Measurements from ENCODE around the gene E2F1. TPM values are rescaled to one million over a fixed set of nuclear protein-coding genes. Genes with fewer than 3 reads are reported as not detected.
A peak's percentile ranks its signal among the peaks of the same experiment; 100 is the strongest.

Gene E2F1
- total RNA-seq, 1 donor from 2014 or later: 1.4 TPM

DNA sequence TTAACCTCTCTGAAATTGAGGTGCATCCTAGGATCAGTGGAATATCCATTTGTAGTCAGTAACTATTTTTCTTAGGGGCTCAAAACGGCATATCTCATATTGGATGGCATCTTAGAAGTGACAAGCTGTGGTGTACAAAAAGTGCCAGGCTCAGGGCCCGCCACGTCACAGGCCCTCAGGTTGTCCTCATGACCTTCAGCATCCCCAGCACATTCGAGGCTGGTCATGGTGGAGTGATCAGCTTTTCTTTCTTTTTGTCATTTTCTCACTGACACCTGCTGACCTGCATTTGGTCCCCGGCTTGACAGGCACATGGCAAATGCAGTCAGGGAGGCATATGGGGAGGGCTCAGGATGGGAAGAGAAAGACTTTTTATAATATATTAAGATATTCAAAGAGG is 7.1 kb upstream of the E2F1 start:
- ATAC-seq: no peak
- intact Hi-C loops (cut with DNase I): no loop called here
- DNase-seq (ENCODE audit: low spot score): no peak

DNA sequence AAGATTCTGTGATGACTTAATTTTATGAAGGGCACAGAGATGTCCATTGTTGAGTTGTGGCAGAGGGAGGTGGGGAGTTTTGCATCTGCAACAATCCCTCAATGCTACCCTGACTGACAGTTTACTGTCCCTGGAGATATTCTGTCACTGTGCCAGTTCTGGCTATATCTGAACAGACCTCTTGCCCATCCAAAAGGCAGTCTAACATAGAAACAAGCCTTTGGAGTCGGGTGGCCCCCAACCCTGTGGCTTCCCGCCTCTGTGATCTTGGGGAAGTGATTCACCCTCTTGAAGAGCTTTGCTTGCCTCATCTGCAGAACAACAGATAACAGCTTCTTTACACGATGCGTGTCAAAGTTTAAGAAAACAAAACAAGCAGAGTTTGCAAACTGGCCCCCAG is 3.8 kb upstream of the E2F1 start:
- no peak for ATAC-seq
- DNase-seq (ENCODE audit: low spot score): no peak
- intact Hi-C loops (cut with DNase I): loop anchor here (10.0 kb wide), 1 partner anchor 45 kb away; the partner anchor contains the start of gene ZNF341

DNA sequence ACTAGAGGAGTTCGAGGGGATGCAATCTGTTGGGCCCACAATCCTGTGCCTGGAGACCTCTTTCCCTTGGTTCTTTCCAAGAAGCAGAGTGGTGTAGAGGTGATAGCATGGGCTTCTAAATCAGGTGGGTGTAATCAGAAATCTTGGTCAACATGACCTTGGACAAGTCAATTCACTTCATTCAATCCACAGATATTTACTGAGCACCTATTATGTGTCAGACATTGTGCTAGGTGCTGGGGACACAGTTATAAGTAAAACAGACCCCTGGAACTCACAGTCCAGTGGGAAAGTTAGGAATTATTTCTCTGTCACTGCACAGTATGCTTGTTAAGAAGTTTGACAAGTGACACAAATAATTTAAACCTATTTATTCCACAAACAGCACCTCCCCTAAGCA is 3.3 kb upstream of the E2F1 start:
- intact Hi-C loops (cut with DNase I): loop anchor here (10.0 kb wide), 1 partner anchor 45 kb away; the partner anchor contains the start of gene ZNF341
- DNase-seq (ENCODE audit: low spot score) (no peak), ATAC-seq (no peak)

DNA sequence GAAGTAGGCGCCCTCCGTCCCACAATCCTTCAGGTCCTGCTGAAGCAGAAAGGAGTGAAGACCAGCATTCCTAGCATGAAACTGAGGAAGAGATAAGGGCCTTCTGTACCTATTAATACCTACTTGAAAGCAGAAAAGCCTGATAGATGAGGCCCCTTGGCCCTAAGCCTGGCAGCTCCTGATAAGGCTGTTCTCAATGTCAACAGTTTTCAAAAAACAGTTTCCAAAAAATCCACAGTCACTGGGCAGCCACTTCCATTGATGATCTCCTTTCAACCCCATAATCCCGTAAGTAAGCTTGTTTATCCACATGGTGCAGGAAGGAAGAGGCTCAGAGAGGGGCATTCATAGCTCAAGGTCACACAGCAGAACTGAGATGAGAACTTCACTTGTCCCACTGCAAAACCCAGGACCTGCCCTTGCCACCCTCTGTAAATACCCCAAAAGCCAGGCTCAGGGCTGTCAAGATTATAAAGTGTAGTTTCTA is 2.8 kb upstream of the E2F1 start:
- intact Hi-C loops (cut with DNase I): loop anchor here (10.0 kb wide), 1 partner anchor 46 kb away; the partner anchor contains the start of gene ZNF341
- DNase-seq (ENCODE audit: low spot score): no peak
- no peak for ATAC-seq

DNA sequence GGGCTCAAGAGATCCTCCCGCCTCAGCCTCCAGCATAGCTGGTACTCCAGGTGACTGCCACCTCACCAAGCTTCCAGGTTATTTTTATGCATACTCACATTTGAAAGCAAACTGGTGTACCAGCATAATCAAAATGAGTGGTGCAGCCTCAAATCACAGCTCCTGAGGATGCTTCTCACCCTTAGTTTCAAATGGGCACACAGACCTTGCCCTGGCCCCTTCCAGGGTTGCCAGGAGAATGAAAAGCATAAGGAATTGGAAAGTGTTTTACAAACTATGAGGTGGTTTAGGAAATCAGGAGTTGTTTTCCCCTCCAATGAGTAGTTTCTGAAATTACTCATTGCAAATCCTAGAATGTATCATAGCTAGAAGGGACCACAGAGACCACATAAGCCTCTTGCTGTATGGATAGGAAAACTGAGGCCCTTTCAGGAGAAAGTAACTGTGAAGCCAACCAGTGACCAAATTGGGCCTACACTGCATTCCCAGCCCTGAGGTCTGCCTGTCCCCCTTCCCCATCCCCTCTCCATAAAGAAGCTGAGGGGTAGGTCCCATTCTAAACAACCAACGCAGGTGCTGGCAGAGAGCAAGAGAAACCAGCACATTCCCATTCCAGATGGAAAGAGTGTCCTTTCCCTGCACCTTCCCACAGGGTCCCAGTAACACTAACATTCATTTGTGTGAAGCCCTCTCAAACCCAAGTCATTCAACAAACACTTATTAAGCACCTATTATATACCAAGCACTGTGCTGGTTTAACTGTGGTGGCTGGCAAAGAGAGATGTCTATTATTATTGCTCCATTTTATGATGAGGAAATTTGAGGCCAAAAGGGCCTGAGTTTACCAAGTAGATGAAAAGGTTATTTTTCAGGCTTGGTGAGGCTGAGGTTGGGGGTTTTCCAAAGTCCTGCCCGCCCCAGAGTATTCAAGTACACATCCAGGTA is 2.1 kb upstream of the E2F1 start:
- no peak for DNase-seq (ENCODE audit: low spot score)
- intact Hi-C loops (cut with DNase I): loop anchor here (10.0 kb wide), 1 partner anchor 47 kb away; the partner anchor contains the start of gene ZNF341
- no peak for ATAC-seq

DNA sequence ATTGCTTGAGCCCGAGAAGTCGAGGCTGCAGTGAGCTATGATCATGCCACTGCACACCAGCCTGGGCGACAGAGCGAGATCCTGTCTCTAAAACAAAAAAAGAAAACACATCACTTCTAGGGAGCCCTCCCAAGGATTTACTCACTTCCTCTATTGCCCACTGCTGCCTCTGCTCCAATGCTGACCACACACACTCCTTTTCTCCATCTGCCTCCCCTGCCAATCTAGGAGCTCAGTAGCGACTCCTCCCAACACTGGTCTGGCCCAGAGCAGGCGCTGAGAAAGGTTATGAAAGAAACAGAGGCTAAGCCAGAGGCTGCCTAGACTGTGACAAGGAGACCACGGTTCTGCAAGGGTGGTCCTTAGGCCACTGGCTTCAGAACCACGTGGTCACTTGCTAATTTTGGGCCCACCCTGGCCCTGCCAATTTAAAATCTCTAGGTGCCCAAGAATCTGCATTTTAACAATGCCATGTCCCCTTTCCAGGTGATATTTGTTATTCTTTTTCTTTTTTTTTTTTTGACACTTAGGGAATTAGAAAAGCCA is 1.3 kb upstream of the E2F1 start:
- ATAC-seq (no peak), DNase-seq (ENCODE audit: low spot score) (no peak)
- intact Hi-C loops (cut with DNase I): loop anchor here (10.0 kb wide), 1 partner anchor 47 kb away; the partner anchor contains the start of gene ZNF341

DNA sequence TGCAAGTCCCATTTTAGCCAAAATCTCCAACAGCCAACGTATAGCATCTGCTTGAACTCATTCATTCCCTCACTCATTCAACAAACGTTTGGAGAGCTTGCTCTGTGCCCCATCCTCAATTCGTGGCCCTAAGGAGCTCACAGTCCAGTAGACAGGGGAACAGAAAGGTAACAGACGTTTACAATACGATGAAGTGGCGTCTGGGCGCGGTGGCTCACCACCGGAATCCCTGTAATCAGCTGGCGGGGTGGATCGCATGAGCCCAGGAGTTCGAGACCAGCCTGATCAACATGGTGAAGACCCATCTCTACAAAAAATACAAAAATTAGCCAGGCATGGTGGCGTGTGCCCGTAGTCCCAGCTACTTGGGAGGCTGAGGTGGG is 790 bp upstream of the E2F1 start:
- ATAC-seq: no peak
- DNase-seq (ENCODE audit: low spot score): no peak
- intact Hi-C loops (cut with DNase I): loop anchor here (10.0 kb wide), 1 partner anchor 48 kb away; the partner anchor contains the start of gene ZNF341

DNA sequence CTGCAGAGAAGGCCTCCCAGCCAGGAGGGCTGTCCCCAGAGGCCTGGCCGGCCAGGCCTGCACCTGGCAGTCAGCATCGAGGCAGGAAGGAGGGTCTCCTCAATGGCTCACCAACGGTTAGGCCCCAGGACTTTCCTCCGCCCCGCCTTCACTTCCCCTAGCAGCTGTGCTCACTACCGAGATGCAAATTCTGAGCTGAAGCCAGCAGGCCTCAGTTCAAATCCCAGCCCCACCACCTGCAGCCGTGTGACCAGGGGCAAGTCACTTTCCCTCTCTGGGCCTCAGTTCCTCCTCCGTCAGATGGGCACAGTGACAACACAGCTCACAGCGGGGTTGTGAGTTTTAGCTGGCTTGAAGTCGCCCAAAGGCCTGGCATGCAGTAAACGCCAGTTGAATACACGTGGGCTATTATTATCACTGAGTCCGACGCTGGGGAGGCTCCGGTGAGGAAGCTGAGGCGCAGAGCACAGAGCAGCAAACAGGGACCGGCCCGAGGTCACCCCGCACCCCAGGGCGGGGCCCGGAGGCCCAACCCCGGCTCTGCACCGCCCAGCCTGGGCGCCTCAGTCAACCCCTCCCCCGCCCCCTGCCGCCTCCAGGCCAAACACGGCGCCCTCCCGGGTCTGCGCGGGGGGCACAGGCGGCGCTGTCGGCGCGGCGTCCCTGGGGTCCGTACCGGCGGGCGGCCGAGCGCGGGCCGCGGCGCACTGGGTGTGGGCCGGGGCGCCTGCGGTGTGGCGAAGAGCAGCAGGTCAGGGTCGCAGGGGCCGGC is 671 bp downstream of the E2F1 start:
- ATAC-seq (no peak), DNase-seq (ENCODE audit: low spot score) (no peak)
- intact Hi-C loops (cut with DNase I): loop anchor here (10.0 kb wide), 1 partner anchor 49 kb away; the partner anchor contains the start of gene ZNF341

DNA sequence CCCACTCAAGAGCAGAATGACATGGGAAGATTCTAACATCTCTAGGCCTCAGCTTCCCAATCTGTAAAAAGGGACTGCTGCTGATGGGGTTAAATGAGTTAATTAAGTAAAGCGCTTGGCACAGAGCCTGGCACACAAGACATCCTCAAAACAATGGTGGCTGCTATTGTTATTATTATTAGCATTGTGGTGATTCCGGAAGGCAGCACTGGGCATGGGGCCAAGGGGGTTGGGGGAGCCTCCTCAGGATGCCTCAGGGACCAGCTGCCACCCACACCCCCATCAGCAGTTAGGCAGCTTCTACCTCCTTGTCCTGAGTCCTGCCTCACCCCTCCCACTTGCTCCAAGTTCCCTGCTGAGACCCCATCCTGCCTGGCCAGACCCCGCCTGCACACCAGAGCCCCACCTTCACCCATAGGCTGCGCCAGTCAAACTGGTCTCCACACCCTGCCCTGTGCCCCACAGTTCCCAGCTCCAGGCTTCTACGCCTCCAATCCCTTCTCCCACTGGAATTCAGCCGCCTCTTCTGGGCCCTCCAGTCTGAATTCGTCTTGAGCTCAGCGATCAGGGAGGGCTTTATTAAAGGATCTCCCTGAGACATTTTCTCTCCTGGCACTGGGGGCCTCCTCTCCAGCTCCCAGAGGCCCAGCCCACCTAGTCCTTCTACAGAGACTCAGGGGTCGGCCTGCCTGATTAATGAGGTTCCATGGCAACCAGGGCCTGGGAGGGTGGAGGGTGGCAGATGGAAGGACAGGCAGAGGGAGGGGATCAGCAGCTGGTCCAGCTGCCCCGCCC is 1.5 kb downstream of the E2F1 start:
- ATAC-seq (no peak), DNase-seq (ENCODE audit: low spot score) (no peak)
- intact Hi-C loops (cut with DNase I): loop anchor here (10.0 kb wide), 1 partner anchor 50 kb away; the partner anchor contains the start of gene ZNF341

DNA sequence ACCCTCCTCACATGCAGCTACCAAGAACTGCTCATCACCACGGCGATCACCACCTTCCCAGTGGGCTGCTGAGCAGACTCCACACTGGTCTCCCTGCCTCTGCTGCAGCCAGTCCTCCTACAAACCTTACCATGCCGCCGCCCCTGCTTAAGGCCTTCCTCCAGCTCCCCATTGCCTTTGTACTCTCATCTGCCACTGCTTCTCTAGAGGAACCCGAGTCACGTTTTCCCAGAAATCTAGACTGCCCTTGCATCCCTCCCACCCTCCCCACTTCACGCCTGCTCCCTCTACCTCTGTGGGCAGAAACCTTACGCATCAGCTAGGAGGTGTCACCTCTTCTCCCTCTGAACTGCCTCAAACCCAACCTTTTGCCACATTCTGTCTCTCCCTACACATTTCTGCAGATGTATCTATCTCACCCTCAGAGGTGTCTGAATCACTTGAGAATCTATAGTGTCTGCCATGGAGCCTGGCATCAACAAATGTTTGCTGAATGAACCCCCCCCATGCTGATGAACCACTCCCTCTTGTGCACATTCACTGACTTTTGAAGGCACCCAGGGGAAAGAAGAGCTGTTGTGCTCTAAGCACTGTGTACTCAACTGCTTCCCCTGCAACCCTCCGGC is 4.3 kb downstream of the E2F1 start:
- ATAC-seq (no peak), DNase-seq (ENCODE audit: low spot score) (no peak)
- intact Hi-C loops (cut with DNase I): loop anchor here (10.0 kb wide), 1 partner anchor 53 kb away; the partner anchor contains the start of gene ZNF341

DNA sequence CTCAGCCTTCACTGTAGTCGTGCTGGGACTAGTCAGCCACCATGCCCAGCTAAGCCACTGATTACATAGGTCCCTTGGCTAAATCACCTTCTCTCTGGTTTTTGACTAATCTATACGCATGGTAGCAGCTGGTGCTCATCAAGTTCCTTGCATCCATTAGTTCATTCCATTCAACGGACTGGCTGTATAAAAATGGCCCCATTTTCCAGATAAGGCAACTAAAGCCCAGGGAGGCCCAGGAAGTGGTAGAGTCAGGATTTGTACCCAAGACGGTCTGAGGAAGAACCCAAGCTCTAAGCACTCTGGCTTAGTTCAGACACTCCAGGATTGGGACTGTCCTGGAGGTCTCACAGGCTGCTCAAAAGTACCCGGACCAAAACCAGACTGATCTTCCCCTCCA is 4.9 kb downstream of the E2F1 start:
- ATAC-seq: no peak
- no peak for DNase-seq (ENCODE audit: low spot score)
- intact Hi-C loops (cut with DNase I): loop anchor here (10.0 kb wide), 1 partner anchor 54 kb away; the partner anchor contains the start of gene ZNF341

DNA sequence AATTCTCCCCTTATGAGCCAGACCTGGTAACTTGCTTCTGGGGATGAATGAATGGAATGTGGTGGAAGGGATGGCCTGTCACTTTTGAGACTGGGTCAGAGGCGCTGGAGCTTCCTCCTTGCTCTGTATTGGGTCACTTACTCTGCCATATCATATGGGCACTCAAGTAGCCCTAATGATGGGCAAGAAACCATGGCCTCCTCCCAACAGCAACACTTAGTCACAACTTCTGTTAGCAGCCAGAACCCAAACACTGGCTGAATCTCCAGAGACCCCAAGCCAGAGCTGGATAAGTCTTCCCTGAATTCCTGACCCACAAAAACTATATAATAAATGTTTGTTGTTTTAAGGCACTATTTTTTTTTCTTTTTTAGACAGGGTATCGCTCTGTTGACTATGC is 5.5 kb downstream of the E2F1 start:
- intact Hi-C loops (cut with DNase I): loop anchor here (10.0 kb wide), 1 partner anchor 54 kb away; the partner anchor contains the start of gene ZNF341
- DNase-seq (ENCODE audit: low spot score) (no peak), ATAC-seq (no peak)

DNA sequence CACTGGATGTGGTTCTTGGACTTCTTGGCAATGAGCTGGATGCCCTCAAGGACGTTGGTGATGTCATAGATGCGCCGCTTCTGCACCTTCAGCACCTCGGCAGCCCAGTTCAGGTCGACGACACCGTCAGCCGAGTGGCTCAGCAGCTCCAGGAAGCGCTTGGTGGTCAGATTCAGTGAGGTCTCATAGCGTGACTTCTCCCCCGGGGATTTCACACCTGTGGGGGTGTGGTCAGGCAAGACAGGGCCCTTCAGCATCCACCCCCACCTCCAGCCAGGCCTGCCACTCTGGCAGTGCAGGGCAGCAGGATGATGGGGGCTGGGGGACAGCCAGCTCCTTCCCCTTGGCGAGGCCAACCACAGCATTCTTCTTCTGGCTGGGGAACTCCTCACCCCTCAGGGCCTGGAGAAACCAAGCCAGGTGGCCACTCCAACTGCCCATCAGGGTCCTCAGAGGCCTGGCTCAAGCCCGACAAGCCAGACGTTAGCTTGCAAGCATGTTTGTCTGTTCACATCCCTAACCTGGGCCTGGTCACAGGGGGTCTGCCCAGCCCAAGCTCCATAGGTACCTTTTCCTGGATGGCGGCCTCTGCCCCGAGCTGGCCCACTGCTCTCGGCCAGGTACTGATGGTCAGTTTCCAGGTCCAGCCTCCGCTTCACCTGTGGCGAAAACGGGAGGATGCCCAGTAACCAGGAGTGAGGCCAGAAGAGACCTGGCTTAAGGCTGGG is 6.3 kb downstream of the E2F1 start:
- ATAC-seq (no peak), DNase-seq (ENCODE audit: low spot score) (no peak)
- intact Hi-C loops (cut with DNase I): loop anchor here (10.0 kb wide), 1 partner anchor 55 kb away; the partner anchor contains the start of gene ZNF341

DNA sequence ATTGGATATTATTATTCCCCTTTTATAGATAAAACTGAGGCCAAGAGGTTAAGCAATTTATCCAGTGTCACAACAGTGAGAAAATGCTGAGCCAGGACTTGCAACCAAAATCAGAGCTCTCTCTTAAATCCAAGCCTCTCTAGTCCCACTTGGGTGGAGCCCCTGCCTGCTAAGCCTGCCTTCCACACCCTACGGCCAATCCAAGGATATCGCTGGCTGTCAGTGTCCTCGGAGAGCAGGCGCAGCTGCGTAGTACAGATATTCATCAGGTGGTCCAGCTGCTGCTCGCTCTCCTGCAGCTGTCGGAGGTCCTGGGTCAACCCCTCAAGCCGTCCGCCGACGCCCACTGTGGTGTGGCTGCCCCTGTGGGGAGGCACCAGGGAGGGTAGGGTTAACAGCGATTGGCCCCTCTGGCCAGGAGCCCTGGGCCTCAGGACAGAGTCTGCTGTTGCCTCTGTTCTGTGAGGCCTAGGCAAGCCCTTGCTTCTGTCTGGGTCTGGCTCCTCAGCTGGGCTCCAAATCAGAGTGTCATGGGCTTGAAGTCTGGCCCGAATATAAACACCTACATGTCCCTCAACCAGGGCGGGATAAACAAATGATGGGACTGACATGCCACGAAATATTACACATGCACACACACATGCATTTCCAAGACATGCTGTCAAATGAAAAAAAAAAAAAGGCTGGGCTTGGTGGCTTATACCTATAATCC is 8.0 kb downstream of the E2F1 start:
- intact Hi-C loops (cut with DNase I): no loop called here
- ATAC-seq (peak; percentile 52), DNase-seq (ENCODE audit: low spot score) (no peak)

DNA sequence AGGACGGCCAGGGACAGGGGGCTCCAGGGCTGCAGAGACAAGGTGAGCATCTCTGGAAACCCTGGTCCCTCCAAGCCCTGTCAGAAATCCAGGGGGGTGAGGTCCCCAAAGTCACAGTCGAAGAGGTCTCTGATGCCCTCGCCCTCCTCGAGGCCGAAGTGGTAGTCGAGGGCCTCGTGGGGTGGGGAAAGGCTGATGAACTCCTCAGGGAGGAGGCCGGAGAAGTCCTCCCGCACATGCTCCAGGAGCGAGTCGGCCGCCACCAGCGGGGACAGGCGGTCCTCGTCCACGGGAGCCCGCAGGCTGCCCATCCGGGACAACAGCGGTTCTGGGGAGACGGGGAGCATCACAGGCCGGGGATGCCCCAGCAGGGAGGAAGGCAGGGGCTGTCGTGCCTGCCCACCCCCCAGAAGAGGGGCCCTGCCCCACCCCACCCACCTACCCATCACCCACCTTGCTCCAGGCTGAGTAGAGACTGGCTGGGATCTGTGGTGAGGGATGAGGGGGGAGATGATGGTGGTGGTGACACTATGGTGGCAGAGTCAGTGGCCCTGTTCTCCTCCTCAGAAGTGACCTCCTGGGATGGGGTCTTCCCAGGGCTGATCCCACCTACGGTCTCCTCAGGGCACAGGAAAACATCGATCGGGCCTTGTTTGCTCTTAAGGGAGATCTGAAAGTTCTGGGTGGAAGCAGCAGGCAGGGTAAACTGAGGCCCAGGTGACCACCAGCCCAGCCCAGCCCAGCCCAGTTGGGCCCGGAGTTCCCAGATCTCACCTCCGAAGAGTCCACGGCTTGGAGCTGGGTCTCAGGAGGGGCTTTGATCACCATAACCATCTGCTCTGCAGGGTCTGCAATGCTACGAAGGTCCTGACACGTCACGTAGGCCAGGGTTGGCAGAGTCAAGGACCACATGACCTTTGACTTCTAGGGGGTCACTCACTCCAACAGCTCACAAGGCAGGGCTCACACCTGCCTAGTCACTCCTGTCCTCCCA is 9.2 kb downstream of the E2F1 start:
- DNase-seq (ENCODE audit: low spot score): no peak
- no peak for ATAC-seq
- intact Hi-C loops (cut with DNase I): no loop called here
